GM12892 (cell line): ENCODE data around the gene ALKBH3.

Experiments used
- POLR2A ChIP-seq: IDR thresholded peaks from 2 replicates; pipeline ENCODE4 v1.6.1; 2011; ENCODE audit warnings: low read depth, low read length, control low read depth
- POLR2AphosphoS5 ChIP-seq: IDR thresholded peaks from 2 replicates; pipeline ENCODE4 v1.6.1; 2011; ENCODE audit warnings: low read depth, low read length, control low read depth
- TAF1 ChIP-seq: IDR thresholded peaks from 2 replicates; pipeline ENCODE4 v1.6.1; 2011; ENCODE audit warnings: low read depth, mild to moderate bottlenecking, control low read depth, low read length, borderline replicate concordance

DNA sequence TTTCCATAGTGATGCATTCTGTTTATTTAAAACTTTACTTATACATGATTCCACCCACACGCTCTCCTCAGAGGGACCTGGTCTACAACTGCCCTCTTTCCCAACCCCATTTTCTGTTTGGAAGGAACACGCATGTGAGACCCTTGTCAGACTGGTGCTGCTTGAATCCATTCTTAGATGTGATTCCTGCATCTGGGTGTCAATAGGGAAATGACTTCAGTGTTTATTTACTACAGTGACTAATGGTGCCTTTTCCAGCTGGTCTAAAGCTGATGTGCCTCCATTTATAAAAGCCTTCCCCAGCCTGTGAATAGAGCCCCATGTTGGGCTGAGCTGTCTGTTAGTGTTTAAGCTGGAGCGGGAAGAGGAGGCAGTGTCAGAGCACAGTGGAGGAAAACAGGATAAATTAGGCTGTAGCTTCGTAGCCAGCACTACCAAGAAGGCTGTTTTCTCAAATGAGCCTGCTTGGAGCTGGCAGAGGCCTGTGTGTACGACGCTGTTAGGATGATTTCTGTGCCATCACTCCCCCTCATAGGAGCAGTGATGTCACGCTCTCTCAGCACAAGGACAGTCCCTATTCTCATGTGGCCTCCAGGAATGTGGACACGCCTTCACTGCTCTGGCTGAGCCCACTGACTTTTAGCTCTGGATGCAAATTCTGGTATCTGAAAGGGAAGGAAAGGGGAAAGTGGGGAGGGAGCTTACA, 42.9 kb downstream of the ALKBH3 start:
- TF ChIP-seq POLR2A (no peak), POLR2AphosphoS5 (no peak), TAF1 (no peak)
